PFSK-1 (cell line): ENCODE results near the gene PGA4.

Source experiments
- POLR2AphosphoS5 ChIP-seq: IDR thresholded peaks from 2 replicates; pipeline ENCODE4 v1.6.1; 2012; ENCODE audit warnings: low read depth, mild to moderate bottlenecking, control low read depth, low read length, moderate library complexity
- REST ChIP-seq, 2 experiments: IDR thresholded peaks; 2 replicates each; pipeline versions ENCODE4 v1.6.1 to v1.8.0; 2011 to 2012; ENCODE audit warnings: low read depth in 2 of 2, low read length in 2 of 2, control low read depth in 1 of 2, inconsistent platforms in 1 of 2, mild to moderate bottlenecking in 1 of 2, moderate library complexity in 1 of 2; ENCODE audit not compliant: insufficient read depth in 1 of 2

GRCh38 chr11:61172888-61173287, 49.3 kb upstream of the PGA4 start:
- TF ChIP-seq POLR2AphosphoS5, result no peak
- TF ChIP-seq REST (IDR thresholded peaks at IDR 0.05; ENCODE audit: insufficient read depth in 1 of 2, low read depth in 2 of 2, low read length in 2 of 2), result no peak
